ENCODE measurements around the gene RRP1.

The RRP1 gene

GRCh38 chr21:43748622-43749021, 40.8 kb upstream of the RRP1 start:
- H3K9me3 ChIP-seq (ENCODE audit: low read depth, low read length), result no peaks in the 10 kb centered on the region
- no peak for DNase-seq (ENCODE audit: low read depth, low spot score)
- H3K9ac ChIP-seq (ENCODE audit: insufficient read length), result no peak overlapping the region
- H3K36me3 ChIP-seq (ENCODE audit: insufficient read depth, low read length), result no peaks in the 10 kb centered on the region
- no peak for TF ChIP-seq FOXP2 (optimal IDR thresholded peaks at IDR 0.05; ENCODE audit: control extremely low read depth, extremely low read length, insufficient read depth)
- no peak for TF ChIP-seq EZH2 (IDR thresholded peaks at IDR 0.05)
- H3K27ac ChIP-seq, result no peak overlapping the region
- H3K4me3 ChIP-seq, result no peak overlapping the region

GRCh38 chr21:43749651-43750262, 39.6 kb upstream of the RRP1 start:
- no peak for DNase-seq (ENCODE audit: low read depth, low spot score)
- Histone ChIP-seq H3K27ac (no peak overlapping the region), H3K9me3 (ENCODE audit: low read depth, low read length) (no peaks in the 10 kb centered on the region), H3K36me3 (ENCODE audit: insufficient read depth, low read length) (no peaks in the 10 kb centered on the region), H3K4me3 (no peak overlapping the region), H3K9ac (ENCODE audit: insufficient read length) (no peak overlapping the region)
- TF ChIP-seq EZH2 (IDR thresholded peaks at IDR 0.05) (no peak), FOXP2 (optimal IDR thresholded peaks at IDR 0.05; ENCODE audit: control extremely low read depth, extremely low read length, insufficient read depth) (no peak), POLR2AphosphoS5 (IDR thresholded peaks at IDR 0.05; ENCODE audit: borderline replicate concordance, low read depth, low read length) (no peak)

DNA sequence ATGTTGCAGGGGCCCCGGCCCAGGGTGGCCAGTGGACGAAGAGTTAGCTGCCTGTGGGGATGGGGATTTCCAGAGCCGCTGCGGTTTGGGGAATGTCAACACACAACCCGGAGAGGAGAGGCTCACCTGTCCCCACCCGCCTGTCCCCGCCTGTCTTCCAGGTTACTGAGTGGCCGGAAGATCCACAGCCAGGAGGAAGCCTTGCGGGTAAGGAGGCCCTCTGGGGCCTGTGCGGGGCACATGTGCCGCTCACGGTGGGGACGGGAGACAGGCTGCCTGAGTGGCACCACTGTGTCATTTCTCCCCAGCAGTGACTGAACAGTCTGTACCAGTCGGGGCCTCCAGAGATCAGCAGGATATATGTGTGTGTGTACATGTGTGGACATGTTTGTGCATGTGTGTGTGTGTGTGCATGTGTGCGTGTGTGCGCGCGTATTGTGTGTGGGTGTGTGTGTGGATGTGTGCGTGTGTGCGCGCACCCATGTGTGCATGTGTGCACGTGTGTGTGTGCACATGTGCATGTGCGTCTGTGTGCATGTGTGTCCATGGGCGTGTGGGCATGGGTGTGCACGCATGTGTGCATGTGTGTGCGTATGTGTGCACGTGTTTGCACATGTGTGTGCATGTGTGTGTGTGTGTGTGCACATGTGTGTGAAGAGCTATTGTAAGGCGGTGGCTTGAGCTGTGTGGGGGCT, 38.9 kb upstream of the RRP1 start:
- no peak for TF ChIP-seq POLR2AphosphoS5 (IDR thresholded peaks at IDR 0.05; ENCODE audit: borderline replicate concordance, low read depth, low read length)
- no peak overlapping the region for H3K27ac ChIP-seq
- H3K4me3 ChIP-seq, result no peak overlapping the region
- H3K9ac ChIP-seq (ENCODE audit: insufficient read length), result no peak overlapping the region
- no peak for DNase-seq (ENCODE audit: low read depth, low spot score)
- H3K36me3 ChIP-seq (ENCODE audit: insufficient read depth, low read length), result no peaks in the 10 kb centered on the region
- no peaks in the 10 kb centered on the region for H3K9me3 ChIP-seq (ENCODE audit: low read depth, low read length)

GRCh38 chr21:43751955-43752591, 37.3 kb upstream of the RRP1 start:
- DNase-seq (ENCODE audit: low read depth, low spot score), result no peak
- Histone ChIP-seq H3K4me3 (no peak overlapping the region), H3K9ac (ENCODE audit: insufficient read length) (no peak overlapping the region), H3K36me3 (ENCODE audit: insufficient read depth, low read length) (no peaks in the 10 kb centered on the region; the same call in 1 of the 2 replicates), H3K9me3 (ENCODE audit: low read depth, low read length) (no peaks in the 10 kb centered on the region), H3K27ac (no peak overlapping the region)
- TF ChIP-seq POLR2AphosphoS5 (IDR thresholded peaks at IDR 0.05; ENCODE audit: borderline replicate concordance, low read depth, low read length), result no peak
- TF ChIP-seq FOXP2 (optimal IDR thresholded peaks at IDR 0.05; ENCODE audit: control extremely low read depth, extremely low read length, insufficient read depth), result no peak
- TF ChIP-seq EZH2 (IDR thresholded peaks at IDR 0.05), result no peak

DNA sequence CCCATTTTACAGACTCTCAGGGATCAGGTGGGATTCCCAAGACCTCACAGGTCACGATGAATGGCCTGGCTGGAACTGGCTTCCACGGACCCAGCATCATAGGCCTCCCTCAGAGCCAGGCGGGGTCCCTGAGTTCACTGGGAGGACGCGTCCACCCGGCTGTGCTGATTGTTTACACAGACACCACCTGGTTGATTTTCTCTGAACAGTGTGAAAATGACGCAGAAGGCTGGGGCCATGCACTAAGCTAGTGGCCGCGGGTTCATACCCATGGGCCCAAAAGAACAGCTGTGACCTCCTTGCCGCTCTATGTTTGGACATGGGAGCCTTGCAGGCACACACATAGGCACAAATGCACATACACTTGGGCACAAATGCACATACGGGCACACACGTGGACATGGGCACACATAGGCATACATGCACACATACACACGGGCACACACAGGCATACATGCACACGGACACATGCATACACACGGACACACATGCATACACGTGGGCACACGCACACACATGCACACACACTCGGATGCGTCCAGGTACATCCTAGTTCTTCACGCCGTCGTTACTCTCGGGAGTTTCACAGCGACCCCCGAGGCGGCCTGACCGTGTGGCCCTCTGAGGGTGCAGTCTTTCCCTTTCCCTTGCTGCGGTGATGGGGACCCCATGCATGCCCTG, 36.5 kb upstream of the RRP1 start:
- H3K9ac ChIP-seq (ENCODE audit: insufficient read length), result no peak overlapping the region
- no peak overlapping the region for H3K4me3 ChIP-seq
- H3K27ac ChIP-seq, result no peak overlapping the region
- no peaks in the 10 kb centered on the region for H3K9me3 ChIP-seq (ENCODE audit: low read depth, low read length)
- DNase-seq (ENCODE audit: low read depth, low spot score), result no peak
- TF ChIP-seq EZH2 (IDR thresholded peaks at IDR 0.05) (no peak), FOXP2 (optimal IDR thresholded peaks at IDR 0.05; ENCODE audit: control extremely low read depth, extremely low read length, insufficient read depth) (no peak), POLR2AphosphoS5 (IDR thresholded peaks at IDR 0.05; ENCODE audit: borderline replicate concordance, low read depth, low read length) (no peak)
- H3K36me3 ChIP-seq (ENCODE audit: insufficient read depth, low read length), result no peaks in the 10 kb centered on the region; the same call in 1 of the 2 replicates

- Histone ChIP-seq H3K36me3 (ENCODE audit: insufficient read depth, low read length) (no peaks in the 10 kb centered on the region; the same call in 1 of the 2 replicates), H3K27ac (no peak overlapping the region), H3K9ac (ENCODE audit: insufficient read length) (no peak overlapping the region), H3K9me3 (ENCODE audit: low read depth, low read length) (no peaks in the 10 kb centered on the region), H3K4me3 (no peak overlapping the region)
- DNase-seq (ENCODE audit: low read depth, low spot score), result no peak
- no peak for TF ChIP-seq POLR2AphosphoS5 (IDR thresholded peaks at IDR 0.05; ENCODE audit: borderline replicate concordance, low read depth, low read length)
Measured at GRCh38 chr21:43753439-43753799, 36.0 kb upstream of the RRP1 start.

GRCh38 chr21:43754948-43755781, 34.2 kb upstream of the RRP1 start:
- H3K27ac ChIP-seq, result no peak overlapping the region
- no peaks in the 10 kb centered on the region for H3K9me3 ChIP-seq (ENCODE audit: low read depth, low read length)
- H3K36me3 ChIP-seq (ENCODE audit: insufficient read depth, low read length), result no peaks in the 10 kb centered on the region; the same call in 1 of the 2 replicates
- TF ChIP-seq FOXP2 (optimal IDR thresholded peaks at IDR 0.05; ENCODE audit: control extremely low read depth, extremely low read length, insufficient read depth) (no peak), EZH2 (IDR thresholded peaks at IDR 0.05) (no peak), POLR2AphosphoS5 (IDR thresholded peaks at IDR 0.05; ENCODE audit: borderline replicate concordance, low read depth, low read length) (no peak)
- H3K9ac ChIP-seq (ENCODE audit: insufficient read length), result no peak overlapping the region
- H3K4me3 ChIP-seq, result no peak overlapping the region
- DNase-seq (ENCODE audit: low read depth, low spot score), result no peak

All from SK-N-MC (cell line).